NCI-H1436 (cell line): ENCODE results near the gene BHLHE23.

Experiments used
- DNase-seq: peaks from one replicate; lab custom pipeline; 2025; lab: John Stamatoyannopoulos, UW

The BHLHE23 gene

DNA sequence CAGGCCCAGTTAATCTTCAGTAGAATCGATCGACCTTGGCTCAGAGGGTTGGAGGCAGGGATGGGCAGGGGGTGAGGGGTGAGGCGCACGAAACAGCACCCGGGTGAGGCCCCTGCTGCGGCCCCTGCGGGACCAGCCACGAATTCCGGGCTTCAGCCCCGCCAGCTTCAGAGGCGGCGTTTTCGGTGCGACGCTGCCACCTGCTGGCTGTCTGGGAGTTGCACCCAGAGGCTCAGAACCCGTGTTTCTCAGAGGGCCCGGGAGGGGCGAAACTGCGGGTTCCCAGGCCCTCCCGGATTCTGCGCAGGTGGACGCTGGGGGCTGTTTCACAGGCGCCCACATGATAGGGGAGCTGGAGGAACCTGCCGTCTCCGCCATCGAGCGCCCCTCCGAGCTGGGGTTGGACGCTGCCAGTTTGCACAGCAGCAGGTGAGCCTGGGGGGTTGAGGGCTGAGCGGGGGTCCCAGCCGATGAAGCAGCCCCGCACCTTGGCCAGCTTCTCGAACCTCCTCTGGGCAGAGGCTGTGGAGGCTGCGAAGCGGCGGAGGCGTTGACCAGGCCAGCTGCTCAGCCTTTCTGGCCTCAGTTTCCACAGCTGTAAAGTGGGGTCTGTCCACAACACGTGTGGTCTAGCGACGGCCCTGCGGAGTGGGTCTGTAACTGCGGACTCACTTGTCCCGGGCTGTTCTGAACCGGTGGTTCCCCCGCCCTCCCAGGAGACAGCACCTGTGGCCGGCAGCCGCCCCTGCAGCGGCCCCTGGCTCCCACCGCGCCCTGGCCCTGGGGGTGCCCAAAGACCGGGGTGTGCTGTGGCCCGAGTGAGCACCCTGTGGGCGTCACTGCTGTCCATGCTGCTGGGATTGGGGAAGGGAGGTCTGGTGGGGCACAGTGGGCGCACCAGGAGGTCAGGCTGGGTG is 2.5 kb upstream of the BHLHE23 start:
- DNase-seq, result peak; percentile 68

DNA sequence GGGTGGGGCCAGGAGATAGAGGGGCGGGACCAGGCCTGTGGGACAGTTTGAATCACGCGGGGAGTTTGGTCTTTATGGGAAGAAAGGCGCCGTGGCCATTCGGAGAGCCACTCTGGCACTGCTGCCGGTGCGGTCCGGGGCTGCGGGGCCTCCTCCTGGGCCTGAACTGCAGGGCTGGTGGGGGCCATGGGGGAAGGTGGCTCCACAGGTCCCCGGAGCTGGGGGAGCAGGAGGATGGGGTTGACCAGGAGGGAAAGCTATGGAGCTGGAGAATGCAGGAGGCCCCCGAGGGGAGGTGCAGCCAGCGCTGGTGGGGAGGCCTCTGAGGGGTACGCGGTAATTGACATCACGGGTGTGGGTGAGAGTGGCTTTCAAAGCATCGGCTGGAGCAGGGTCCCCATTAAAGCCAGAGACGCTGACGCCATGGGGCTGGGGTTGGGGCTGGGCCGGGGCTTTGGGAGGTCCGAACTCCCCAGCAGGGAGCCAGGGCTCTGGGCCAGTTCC is 1.8 kb upstream of the BHLHE23 start:
- DNase-seq, result no peak

DNA sequence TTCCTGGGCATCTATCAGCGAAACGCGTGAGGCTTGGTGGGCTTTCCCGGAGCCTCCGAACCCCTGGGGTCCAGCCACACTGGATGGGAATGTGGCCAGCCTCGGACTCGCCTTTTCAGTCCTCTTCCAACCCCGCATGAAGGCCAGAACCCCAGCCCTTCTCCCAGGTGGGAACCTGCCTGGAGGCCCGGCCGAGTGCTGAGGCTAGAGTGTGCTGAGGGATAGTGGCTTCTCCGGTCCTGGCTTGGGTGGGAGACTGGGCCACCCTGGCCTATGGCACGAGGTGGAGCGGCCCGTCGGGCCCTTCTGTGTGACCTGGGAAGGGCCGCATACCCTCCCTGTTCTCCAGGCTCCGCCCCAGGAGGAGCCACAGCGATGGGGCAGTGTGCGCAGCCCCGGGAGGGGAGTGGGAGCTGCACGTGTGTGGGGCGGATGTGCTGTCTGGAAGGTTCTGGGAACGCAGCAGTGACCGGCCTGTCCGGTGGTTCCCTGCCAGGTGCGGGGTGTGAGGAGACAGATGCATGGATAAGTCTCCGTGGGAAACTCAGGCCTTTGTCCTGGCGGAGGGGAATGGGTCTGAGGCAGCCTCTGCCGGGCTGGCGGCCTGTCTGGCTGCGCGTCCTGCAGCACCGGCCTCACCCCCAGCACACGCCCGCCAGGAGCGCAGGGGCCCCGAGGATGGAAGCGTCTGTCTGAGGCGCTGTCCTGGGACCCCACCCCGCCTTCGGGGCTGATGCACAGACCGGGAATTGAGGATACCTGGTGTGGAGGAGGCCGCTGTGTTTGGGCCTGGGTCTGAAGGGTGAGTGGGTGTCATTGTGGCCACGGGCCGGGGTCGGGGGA is 1.1 kb upstream of the BHLHE23 start:
- DNase-seq, result no peak

DNA sequence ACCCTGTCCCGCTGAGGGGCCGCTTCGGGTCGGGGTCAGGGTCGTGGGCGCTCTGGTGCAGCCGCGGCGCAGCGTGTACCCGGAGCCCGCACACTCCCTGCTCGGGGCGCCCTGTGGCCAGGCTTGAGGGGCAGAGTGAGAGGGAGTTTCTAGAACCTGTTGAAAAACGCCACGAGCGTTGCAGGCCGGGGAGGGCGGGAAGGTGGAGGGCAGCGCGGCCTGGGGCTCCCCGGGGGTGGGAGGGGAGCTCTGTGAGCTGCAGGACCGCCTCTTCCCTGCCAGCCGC is 539 bp upstream of the BHLHE23 start:
- no peak for DNase-seq

DNA sequence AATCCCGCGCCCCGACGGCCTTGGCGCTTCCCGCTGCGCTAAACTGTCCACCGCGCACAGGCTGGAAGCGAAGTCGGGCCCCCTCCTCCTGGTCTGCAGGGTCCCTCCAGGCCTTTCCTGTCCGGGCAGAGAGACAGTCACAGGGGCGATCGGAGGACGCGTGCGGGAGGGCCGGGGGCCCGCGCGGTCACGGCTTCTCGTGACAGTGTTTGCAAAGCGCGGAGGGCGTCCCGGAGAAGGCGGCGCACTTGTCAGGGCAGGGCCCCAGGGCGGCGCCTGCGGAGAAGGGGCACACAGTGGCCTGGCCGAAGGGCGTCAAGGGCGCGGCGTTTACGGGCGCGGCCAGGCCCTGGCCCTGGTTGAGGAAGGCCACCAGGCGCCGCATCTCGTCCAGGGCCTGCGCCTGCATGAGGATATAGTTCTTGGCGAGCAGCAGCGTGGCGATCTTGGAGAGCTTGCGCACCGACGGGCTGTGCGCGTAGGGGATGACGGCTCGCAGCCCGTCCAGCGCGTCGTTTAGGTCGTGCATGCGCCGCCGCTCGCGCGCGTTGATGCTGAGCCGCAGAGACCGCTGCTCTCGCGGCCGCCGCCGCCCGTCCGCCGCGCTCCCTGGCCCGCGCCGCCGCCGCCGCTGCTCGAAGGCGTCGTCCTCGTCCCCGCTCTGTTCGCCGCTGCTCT is 763 bp downstream of the BHLHE23 start:
- DNase-seq, result no peak

DNA sequence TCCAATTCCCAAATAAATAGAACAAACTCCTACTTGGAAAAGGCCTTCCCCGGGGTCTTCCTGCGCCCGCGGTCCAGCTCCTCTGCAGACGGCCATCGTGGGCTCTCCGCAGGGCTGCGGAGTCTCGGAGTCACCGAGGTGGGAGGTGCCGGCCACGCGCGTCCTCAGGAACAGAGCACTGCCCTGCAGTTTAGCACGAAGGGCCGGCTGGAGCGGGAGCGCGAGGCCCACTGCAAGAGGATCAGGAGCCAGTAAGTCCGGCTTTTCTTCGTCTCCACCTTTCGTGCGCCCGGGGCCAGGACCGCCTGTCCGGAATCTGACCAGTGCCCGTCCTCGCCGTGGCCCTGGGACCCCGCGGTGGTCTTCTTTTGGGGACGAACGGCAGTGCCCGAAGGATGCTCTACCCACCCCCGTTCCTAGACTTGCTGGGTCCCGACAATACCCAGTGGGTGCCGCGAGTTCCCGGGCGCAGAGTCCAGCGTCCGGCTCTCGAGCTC is 1.4 kb downstream of the BHLHE23 start:
- no peak for DNase-seq

DNA sequence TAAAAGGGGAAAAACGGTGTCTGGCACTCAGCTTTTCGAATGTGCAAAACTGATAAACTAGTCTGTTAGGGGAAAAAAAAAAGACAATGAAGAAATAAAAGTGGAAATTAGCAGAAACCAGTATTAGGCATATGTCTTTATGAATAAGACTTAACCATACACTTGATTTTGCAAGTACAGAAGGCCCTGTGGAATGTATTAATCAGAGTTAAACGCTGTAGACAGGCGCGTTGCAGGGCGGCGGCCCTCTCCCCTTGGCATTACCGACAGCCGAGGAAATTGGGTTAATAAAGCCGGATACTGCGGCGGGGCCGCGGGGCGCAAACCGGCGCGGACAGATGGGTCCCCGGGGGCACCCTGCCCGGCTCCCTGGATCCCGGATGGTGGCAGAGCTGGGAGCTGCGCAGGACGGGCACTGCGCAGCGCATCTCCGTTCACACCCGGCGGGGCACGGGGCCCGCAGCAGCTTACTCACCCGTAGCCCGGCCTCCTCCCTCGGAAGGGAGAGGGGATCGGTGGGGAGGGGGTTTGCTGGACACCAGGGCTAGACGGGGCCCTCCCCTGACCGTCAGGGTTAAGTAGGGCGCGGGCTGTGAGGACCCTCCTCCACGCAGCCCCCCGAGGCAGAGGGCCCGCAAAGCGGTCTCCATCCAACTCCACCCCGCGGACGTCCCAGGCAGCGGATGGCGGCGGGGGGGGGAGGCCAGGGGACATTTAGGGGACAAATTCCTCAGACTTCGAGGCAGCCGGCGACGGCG is 2.0 kb downstream of the BHLHE23 start:
- no peak for DNase-seq

DNA sequence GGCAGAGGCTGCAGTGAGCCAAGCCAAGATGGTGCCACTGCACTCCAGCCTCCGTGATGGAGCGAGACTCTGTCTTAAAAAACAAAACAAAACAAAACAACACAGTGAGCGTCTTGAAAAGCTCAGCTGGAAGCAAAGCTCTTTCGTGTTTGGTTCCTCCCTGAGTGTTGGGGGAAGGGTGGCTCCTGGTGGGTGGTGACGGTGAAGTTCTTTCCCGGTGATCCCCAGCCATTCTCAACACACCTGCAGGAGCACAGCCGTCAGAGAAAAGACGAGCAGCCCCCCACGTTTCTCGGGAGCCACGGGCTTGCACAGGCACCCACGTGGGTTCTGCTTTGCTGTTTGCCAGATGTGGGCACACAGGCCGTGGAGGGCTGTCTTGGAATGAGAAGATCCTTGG is 3.2 kb downstream of the BHLHE23 start:
- DNase-seq, result no peak

DNA sequence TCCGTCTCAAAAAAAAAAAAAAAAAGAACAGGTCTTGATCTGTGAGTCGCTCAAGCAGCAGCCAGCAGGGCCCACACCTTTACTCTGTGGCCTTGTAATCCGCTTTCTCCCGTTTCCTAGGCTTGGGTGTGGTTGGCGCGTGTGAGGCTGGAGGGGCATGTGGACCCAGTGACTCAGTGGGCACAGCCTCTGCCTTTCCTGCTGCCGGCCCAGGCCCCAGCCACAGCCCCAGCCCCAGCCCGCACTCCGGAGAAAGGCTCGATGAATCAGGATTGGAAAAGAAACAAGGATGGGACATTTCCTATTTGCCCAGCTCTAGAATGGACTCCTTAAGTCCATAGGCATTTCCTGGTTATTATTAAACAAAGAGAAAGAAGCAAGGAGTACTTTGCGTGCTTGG is 4.3 kb downstream of the BHLHE23 start:
- no peak for DNase-seq

DNA sequence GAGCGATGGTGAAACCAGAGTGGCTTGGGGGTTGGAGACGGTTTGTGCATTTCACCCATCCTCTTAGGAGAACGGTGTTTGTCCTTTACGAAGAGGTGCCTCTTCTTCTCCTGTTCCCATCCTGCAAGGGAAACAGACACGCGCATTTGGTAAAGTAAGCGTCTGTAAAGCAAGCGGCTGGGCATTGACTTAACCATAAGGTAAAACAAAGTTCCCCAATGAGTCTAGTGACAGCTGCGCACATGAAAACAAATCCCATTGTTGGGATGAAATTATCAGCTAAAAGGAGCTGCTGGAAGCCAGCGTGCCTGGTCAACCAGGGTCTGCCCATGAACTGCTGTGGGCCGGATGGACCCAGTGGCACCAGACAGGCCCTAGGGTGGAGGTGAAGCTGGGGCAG is 5.8 kb downstream of the BHLHE23 start:
- no peak for DNase-seq

DNA sequence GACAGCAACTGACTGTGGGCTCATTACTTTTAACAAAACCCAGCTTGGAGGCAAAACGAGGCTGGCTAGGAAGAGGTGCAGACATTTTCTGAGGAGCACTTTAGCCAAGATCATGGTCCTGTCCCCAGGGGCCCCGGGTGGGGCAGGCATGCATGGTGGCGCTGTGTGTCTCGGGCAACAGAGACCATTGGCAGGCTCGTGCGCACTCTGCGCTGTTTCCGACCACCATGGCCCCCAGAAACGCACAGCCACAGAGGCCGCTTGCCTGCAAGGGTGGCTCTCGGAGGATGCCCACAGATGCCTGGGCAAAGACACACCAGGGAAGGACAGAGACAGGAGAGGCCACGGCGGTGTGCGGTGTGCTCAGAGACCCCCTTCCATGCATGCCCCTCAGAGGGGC is 6.7 kb downstream of the BHLHE23 start:
- DNase-seq, result no peak

DNA sequence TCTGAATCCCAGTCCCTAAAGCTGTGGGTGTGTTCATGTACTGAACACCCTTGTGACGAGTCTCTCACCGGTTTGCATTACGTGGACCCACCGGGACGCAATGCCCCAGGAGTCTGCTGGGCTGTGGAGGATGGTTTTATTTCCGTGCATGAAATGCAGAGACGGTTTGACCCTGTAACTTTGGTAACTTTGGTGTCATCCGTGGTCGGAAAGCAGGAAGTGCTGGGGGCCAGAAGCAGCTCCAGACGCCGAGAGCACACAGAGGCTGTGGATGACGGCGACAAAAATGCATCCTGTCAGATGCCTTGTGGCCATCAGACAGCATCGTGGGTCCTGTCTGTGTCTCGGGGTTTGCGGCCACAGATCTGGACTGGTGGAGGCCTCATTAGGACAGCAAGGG is 7.2 kb downstream of the BHLHE23 start:
- DNase-seq, result no peak

DNA sequence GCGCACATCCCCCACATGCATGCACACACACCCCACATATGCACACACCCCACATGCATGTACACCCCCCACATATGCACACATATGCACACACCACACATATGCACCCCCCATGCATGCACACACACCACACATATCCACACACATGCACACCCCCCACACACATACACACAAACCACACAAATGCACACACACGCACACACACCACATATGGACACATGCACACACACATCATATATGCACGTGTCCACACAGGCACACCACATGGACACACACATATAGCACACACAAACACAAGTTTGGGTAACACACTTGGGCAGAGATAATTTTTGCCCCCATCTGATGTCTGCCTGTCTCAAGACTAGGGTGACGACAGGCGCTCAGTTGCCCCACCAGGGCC is 8.3 kb downstream of the BHLHE23 start:
- no peak for DNase-seq

DNA sequence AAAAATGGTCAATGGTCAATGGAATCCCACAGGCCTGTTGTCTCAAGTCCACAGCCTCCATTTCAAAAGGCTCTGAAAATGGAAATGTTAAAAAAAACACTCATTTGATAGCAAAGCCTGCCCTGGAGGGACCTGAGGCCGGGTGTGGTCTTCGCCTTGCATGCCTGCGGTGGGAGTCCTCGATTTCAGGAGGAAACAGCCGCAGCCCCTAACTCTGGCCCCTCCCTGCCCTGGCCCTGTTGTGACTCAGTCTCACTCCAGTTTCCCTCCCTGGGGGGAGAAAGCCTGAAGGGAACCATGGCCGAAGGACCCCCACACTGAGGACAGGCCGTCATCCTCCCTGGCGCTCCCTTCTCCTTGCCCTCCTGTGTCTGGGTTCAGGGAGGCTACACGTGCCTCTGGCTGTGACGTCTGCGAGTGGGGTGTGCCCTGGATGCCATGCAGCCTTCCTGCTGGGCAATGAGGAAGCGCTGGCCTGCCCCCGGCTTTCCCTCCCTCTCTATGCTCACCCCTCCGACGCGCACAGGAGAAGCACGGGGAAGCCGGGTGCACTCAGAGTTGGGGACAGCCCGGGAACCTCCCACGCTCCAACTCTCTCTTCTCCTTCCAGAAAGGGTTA is 9.2 kb downstream of the BHLHE23 start:
- DNase-seq, result no peak

DNA sequence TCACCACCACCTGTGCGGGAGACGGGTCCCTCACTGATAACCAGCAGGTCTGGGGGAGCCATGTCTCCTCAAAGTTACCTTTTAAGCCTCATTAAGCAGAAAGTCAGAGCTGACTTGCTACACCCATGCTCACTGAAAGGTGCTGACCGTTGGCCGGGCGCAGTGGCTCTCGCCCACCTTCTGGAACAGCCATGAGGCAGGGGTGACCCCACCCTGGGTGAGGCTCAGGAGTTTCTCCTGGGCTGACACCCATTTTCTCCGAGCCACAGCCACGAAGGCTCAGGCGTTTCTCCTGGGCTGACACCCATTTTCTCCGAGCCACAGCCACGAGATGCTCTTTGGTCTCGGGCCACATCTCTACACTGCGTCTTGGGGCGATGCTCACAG is 10.2 kb downstream of the BHLHE23 start:
- DNase-seq, result no peak

DNA sequence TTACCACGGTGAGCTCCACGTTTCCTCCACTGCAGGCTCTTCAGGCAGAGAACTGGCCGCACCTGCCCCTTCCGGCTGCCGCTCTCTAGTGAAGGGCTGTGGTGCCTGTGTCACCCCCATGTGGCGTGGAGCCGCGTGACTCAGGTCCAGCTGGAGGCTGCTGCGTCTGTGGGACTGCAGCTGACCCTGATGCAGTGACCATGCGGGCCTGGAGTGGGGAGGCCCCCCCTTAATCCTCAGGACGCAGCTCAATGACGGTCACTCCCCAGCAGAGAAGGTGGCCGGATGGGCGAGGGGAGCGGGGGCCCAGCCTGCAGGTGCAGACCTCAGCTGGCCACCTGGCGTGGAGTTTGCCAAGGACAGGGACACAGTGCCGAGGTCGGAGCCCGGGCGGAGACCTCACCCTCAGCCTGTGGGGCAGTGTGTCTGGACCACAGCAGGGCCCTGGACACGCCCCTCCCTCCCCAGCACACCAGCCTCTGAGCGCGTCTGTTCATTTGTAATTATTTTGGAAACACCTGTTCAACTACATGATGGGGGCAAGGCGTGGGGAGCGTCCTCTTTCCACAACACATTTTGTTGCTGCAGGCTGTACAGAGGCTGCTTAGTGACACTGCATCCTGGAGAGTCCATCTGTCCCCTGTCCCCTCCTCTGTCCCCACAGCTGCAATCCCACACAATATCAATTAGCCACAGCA is 10.7 kb downstream of the BHLHE23 start:
- DNase-seq, result no peak

DNA sequence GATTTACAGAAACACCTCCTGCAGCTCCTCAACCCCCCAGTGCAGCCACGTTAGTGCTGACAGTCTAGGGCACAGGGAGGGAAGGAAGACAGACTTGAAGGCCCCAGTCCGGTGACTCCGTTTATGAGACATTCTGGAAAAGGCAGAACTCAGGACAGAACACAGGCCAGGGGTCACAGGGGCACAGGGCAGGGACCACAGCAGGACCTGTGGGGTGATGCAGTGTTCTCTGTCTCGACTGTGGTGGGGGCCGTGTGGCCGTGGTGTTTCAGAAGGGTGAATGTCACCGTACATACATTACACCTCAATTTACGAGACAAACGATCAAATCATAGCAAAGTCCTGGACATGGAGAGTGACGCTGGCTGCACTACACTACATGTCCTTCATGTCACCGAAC is 11.3 kb downstream of the BHLHE23 start:
- no peak for DNase-seq

DNA sequence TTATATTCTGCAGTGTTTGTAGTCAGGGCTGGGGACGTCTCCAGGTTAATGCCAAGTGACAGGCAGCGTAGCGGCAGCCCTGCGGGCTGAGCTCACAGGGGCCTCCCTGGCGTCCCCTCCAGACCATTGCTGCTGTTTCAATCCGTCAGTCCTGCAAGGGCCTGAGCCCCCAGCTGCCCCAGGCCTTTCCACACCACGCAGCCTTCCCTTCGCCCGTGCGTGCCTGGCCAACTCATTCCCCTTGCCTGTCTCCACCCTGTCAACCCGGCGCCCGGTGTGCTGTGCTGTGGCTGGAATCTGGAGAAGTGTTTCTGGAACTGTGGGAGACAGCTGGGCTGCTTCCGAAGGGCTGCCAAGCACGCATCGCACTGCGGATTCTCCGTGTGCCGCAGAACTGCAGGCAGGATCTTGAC is 11.9 kb downstream of the BHLHE23 start:
- no peak for DNase-seq

DNA sequence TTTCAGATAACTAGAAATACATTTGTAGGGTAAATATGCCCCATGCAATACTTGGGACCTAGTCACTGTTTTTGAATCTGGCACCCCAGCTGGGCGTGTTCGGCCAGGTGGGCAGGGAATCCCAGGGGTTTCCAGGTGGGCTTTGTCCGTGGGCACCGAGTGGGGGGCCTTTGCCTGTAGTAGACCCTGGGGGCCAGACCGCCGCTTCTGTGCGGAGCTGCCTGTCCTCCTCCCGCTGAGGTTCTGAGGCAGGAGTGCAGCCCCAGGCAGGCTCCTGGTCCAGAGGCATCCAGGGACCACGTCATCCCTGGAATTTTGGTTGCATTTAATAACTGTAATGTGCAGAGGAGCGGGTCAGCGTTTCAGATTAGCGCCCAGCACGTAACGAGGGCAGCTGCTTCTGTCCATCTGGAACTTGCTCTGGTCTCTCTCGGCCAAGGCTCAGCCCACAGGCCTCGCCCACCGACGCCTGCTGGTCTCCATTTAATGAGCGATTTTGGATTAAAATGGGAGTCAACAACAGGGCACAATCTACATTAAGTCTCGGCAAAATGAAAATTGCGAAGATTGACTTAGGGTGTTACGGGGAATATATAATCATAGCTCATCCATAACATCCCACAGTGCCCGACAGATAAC is 12.8 kb downstream of the BHLHE23 start:
- DNase-seq, result no peak

DNA sequence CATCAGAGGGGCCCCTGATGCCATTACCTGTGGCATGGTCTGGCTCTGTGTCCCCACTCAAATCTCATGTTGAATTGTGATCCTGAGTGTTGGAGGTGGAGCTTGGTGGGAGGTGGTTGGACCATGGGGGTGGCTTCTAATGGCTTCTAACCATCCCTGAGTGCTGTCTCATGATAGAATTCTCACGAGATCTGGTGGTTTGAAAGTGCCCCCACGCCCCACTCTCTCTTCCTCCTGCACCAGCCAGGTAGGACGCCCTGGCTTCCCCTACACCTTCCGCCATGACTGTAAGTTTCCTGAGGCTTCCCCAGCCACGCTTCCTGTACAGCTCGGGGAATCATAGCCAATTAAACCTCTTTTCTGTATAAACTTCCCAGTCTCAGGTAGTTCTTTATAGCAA is 14.9 kb downstream of the BHLHE23 start:
- DNase-seq, result no peak
